ENCODE results near the gene SLC13A3.
A peak's percentile ranks its signal among the peaks of the same experiment; 100 is the strongest.

SLC13A3 gene

GRCh38 chr20:46576774-46577395, 74.4 kb downstream of the SLC13A3 start:
- Mint-ChIP-seq H3K9me3 (no peaks in the 10 kb centered on the region), H3K27ac (no peak overlapping the region), H3K4me1 (peaks cover 18% of the 10 kb centered on the region), H3K36me3 (no peaks in the 10 kb centered on the region), H3K4me3 (no peak overlapping the region)
- ATAC-seq (no peak), DNase-seq (ENCODE audit: low spot score in 2 of 2) (no peak)

- H3K4me3 Mint-ChIP-seq, result no peak overlapping the region
- H3K36me3 Mint-ChIP-seq, result no peaks in the 10 kb centered on the region
- peak; percentile 93 for ATAC-seq
- H3K27ac Mint-ChIP-seq, result no peak overlapping the region
- no peaks in the 10 kb centered on the region for H3K9me3 Mint-ChIP-seq
- DNase-seq (ENCODE audit: low spot score in 2 of 2), result no peak
- peaks cover 18% of the 10 kb centered on the region for H3K4me1 Mint-ChIP-seq
These were observed 75.3 kb downstream of the SLC13A3 start for GRCh38 chr20:46575937-46576461.

- DNase-seq (ENCODE audit: low spot score in 2 of 2), result no peak
- no peaks in the 10 kb centered on the region for H3K36me3 Mint-ChIP-seq
- no peak overlapping the region for H3K27ac Mint-ChIP-seq
- H3K9me3 Mint-ChIP-seq, result no peaks in the 10 kb centered on the region
- H3K4me3 Mint-ChIP-seq, result no peak overlapping the region
- H3K4me1 Mint-ChIP-seq, result peaks cover 18% of the 10 kb centered on the region
- no peak for ATAC-seq
These were observed 75.9 kb downstream of the SLC13A3 start for GRCh38 chr20:46575394-46575793.

- ATAC-seq (peak; percentile 45), DNase-seq (ENCODE audit: low spot score in 2 of 2) (no peak)
- H3K36me3 Mint-ChIP-seq, result no peaks in the 10 kb centered on the region
- no peak overlapping the region for H3K27ac Mint-ChIP-seq
- peaks cover 18% of the 10 kb centered on the region for H3K4me1 Mint-ChIP-seq
- H3K9me3 Mint-ChIP-seq, result no peaks in the 10 kb centered on the region
- H3K4me3 Mint-ChIP-seq, result no peak overlapping the region
These were observed 77.3 kb downstream of the SLC13A3 start for GRCh38 chr20:46573788-46574584.

- Mint-ChIP-seq H3K4me1 (peaks cover 18% of the 10 kb centered on the region), H3K27ac (no peak overlapping the region), H3K36me3 (no peaks in the 10 kb centered on the region), H3K9me3 (no peaks in the 10 kb centered on the region), H3K4me3 (no peak overlapping the region)
- ATAC-seq (no peak), DNase-seq (ENCODE audit: low spot score in 2 of 2) (no peak)
These were observed 78.0 kb downstream of the SLC13A3 start for GRCh38 chr20:46573234-46573633.

GRCh38 chr20:46572790-46573189, 78.5 kb downstream of the SLC13A3 start:
- no peak overlapping the region for H3K27ac Mint-ChIP-seq
- no peak overlapping the region for H3K4me3 Mint-ChIP-seq
- no peaks in the 10 kb centered on the region for H3K36me3 Mint-ChIP-seq
- no peaks in the 10 kb centered on the region for H3K9me3 Mint-ChIP-seq
- peaks cover 18% of the 10 kb centered on the region for H3K4me1 Mint-ChIP-seq
- ATAC-seq, result no peak
- no peak for DNase-seq (ENCODE audit: low spot score in 2 of 2)

GRCh38 chr20:46572153-46572552, 79.1 kb downstream of the SLC13A3 start:
- no peak overlapping the region for H3K4me3 Mint-ChIP-seq
- no peak for DNase-seq (ENCODE audit: low spot score in 2 of 2)
- ATAC-seq, result no peak
- no peaks in the 10 kb centered on the region for H3K36me3 Mint-ChIP-seq
- peaks cover 18% of the 10 kb centered on the region for H3K4me1 Mint-ChIP-seq
- H3K27ac Mint-ChIP-seq, result no peak overlapping the region
- H3K9me3 Mint-ChIP-seq, result no peaks in the 10 kb centered on the region

- DNase-seq (ENCODE audit: low spot score in 2 of 2) (no peak), ATAC-seq (no peak)
- H3K9me3 Mint-ChIP-seq, result no peaks in the 10 kb centered on the region
- H3K36me3 Mint-ChIP-seq, result no peaks in the 10 kb centered on the region
- H3K4me3 Mint-ChIP-seq, result no peak overlapping the region
- no peak overlapping the region for H3K27ac Mint-ChIP-seq
- H3K4me1 Mint-ChIP-seq, result peaks cover 18% of the 10 kb centered on the region
These were observed 79.8 kb downstream of the SLC13A3 start for GRCh38 chr20:46571418-46571817.

GRCh38 chr20:46570956-46571355, 80.3 kb downstream of the SLC13A3 start:
- Mint-ChIP-seq H3K4me1 (peaks cover 14% of the 10 kb centered on the region), H3K27ac (no peak overlapping the region), H3K4me3 (no peak overlapping the region), H3K9me3 (no peaks in the 10 kb centered on the region), H3K36me3 (no peaks in the 10 kb centered on the region)
- no peak for DNase-seq (ENCODE audit: low spot score in 2 of 2)
- ATAC-seq, result no peak

GRCh38 chr20:46569961-46570360, 81.3 kb downstream of the SLC13A3 start:
- peaks cover 9% of the 10 kb centered on the region for H3K4me1 Mint-ChIP-seq
- ATAC-seq (no peak), DNase-seq (ENCODE audit: low spot score in 2 of 2) (no peak)
- no peaks in the 10 kb centered on the region for H3K36me3 Mint-ChIP-seq
- H3K27ac Mint-ChIP-seq, result no peak overlapping the region
- H3K9me3 Mint-ChIP-seq, result no peaks in the 10 kb centered on the region
- H3K4me3 Mint-ChIP-seq, result no peak overlapping the region

GRCh38 chr20:46568570-46569129, 82.6 kb downstream of the SLC13A3 start:
- DNase-seq (ENCODE audit: low spot score in 2 of 2) (no peak), ATAC-seq (no peak)
- peaks cover 4% of the 10 kb centered on the region for H3K4me1 Mint-ChIP-seq
- no peaks in the 10 kb centered on the region for H3K9me3 Mint-ChIP-seq
- H3K4me3 Mint-ChIP-seq, result no peak overlapping the region
- H3K27ac Mint-ChIP-seq, result no peak overlapping the region
- H3K36me3 Mint-ChIP-seq, result no peaks in the 10 kb centered on the region

- Mint-ChIP-seq H3K36me3 (no peaks in the 10 kb centered on the region), H3K9me3 (no peaks in the 10 kb centered on the region), H3K4me1 (no peaks in the 10 kb centered on the region), H3K4me3 (no peak overlapping the region), H3K27ac (no peak overlapping the region)
- ATAC-seq (no peak), DNase-seq (ENCODE audit: low spot score in 2 of 2) (no peak)
These were observed 85.1 kb downstream of the SLC13A3 start for GRCh38 chr20:46566125-46566524.

- DNase-seq (ENCODE audit: low spot score in 2 of 2) (no peak), ATAC-seq (no peak)
- Mint-ChIP-seq H3K4me1 (peaks cover 16% of the 10 kb centered on the region), H3K36me3 (no peaks in the 10 kb centered on the region), H3K27ac (no peak overlapping the region), H3K9me3 (no peaks in the 10 kb centered on the region), H3K4me3 (no peak overlapping the region)
These were observed 86.9 kb downstream of the SLC13A3 start for GRCh38 chr20:46564241-46564957.

- H3K4me1 Mint-ChIP-seq, result peaks cover 22% of the 10 kb centered on the region
- ATAC-seq (no peak), DNase-seq (ENCODE audit: low spot score in 2 of 2) (no peak)
- no peak overlapping the region for H3K4me3 Mint-ChIP-seq
- H3K9me3 Mint-ChIP-seq, result no peaks in the 10 kb centered on the region
- no peak overlapping the region for H3K27ac Mint-ChIP-seq
- no peaks in the 10 kb centered on the region for H3K36me3 Mint-ChIP-seq
These were observed 87.4 kb downstream of the SLC13A3 start for GRCh38 chr20:46563860-46564221.

- H3K4me1 Mint-ChIP-seq, result peaks cover 27% of the 10 kb centered on the region
- no peak for DNase-seq (ENCODE audit: low spot score in 2 of 2)
- H3K36me3 Mint-ChIP-seq, result no peaks in the 10 kb centered on the region
- no peak overlapping the region for H3K27ac Mint-ChIP-seq
- no peaks in the 10 kb centered on the region for H3K9me3 Mint-ChIP-seq
- ATAC-seq, result no peak
- H3K4me3 Mint-ChIP-seq, result no peak overlapping the region
These were observed 87.9 kb downstream of the SLC13A3 start for GRCh38 chr20:46563170-46563859.

All from stimulated activated effector memory CD8-positive, alpha-beta T cell treated with anti-CD3 and anti-CD28 coated beads, Interleukin-12 subunit alpha, Interleukin-12 subunit beta, amount 100 ng/mL, for 72 hours (primary cell).